OCI-LY7 (cell line): ENCODE data around the gene ZBTB3.
"Not testable (repeated sequence)": the region's sequence is repeated elsewhere in the genome, so short reads cannot be mapped to it uniquely, and the experiment has no call there.

ENCODE experiments used
- EZH2phosphoT487 ChIP-seq: fragments of 200-600 bp; sonication (generic); IDR thresholded peaks from 2 replicates; pipeline ENCODE4 v1.6.1; 2018; ENCODE audit warnings: low read depth, borderline replicate concordance, mild to moderate bottlenecking, mixed run types, antibody characterized with exemption, low read length, moderate library complexity, mixed read lengths
- TF ChIP-seq, protein P1 (sequence below): fragments of 200-600 bp; sonication (generic); conservative IDR thresholded peaks from 2 replicates; pipeline ENCODE4 v1.5.1; 2014; ENCODE audit warnings: mild to moderate bottlenecking, antibody characterized with exemption, low read length, moderate library complexity, mixed read lengths

DNA sequence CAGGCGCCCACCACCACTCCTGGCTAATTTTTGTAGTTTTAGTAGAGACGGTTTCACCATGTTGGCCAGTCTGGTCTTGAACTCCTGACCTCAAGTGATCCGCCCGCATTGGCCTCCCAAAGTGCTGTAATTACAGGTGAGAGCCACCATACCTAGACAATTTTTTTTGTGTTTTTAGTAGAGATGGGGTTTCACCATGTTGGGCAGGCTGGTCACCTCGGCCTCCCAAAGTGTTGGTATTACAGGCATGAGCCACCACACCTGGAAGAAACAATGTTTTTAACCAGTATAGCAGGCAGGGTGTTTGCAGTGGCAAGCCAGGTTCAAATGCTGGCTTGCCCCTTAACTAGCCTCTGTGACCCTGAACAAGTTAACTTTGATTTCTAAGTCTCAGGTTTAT is 4.0 kb downstream of the ZBTB3 start:
- TF ChIP-seq, protein P1, sequence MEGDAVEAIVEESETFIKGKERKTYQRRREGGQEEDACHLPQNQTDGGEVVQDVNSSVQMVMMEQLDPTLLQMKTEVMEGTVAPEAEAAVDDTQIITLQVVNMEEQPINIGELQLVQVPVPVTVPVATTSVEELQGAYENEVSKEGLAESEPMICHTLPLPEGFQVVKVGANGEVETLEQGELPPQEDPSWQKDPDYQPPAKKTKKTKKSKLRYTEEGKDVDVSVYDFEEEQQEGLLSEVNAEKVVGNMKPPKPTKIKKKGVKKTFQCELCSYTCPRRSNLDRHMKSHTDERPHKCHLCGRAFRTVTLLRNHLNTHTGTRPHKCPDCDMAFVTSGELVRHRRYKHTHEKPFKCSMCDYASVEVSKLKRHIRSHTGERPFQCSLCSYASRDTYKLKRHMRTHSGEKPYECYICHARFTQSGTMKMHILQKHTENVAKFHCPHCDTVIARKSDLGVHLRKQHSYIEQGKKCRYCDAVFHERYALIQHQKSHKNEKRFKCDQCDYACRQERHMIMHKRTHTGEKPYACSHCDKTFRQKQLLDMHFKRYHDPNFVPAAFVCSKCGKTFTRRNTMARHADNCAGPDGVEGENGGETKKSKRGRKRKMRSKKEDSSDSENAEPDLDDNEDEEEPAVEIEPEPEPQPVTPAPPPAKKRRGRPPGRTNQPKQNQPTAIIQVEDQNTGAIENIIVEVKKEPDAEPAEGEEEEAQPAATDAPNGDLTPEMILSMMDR, result not testable (repeated sequence)
- not testable (repeated sequence) for TF ChIP-seq EZH2phosphoT487
